HG03378 (cell line): ENCODE data around the gene TBX5.

Source experiments
- ATAC-seq: cut with Tn5 transposase; IDR thresholded peaks from one replicate; pipeline ENCODE4 v1.9.1; 2021; ENCODE audit warnings: mild to moderate bottlenecking, moderate library complexity; ENCODE audit not compliant: unreplicated experiment

TBX5 gene

DNA sequence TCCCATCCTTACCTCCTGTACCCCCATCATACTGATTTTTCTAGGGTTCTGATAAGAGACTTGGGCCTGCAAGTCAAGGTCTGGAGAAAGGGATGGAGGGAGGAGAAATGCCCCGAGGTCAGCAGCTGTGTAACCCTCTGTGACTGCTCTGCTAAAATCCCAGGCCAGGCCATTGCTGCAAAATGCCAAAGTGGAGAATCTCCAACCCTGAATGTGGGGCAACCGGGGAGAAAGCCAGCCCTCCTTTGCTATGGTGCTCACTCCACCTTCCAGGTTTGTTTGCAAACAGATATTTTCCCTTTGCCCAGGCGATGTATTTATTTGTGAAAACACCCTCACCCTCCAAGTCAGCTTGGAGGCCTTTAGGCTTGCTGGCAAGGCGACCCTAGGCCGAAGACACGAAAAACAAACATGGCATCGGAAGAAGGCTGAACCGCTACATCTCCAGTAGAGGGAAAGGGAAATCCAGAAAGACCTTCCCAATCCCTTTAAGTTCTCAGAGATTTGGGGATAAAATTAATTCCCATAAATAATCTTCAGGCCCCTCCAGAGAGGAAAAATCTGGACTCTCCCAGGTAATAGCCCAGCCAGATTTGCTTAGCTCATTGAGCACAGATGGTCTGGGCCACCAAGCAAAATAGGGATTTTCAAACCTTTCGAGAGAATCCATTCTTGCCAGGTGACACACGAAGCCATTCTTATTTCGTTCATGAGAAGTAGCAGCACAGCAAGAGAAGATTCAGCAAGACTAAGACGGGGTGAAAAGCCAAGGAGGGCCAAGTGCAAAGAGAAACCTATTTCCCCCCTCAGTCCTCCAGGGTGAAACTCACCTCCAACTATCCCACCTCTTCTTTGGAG is 1.3 kb upstream of the TBX5 start:
- ATAC-seq, result no peak

DNA sequence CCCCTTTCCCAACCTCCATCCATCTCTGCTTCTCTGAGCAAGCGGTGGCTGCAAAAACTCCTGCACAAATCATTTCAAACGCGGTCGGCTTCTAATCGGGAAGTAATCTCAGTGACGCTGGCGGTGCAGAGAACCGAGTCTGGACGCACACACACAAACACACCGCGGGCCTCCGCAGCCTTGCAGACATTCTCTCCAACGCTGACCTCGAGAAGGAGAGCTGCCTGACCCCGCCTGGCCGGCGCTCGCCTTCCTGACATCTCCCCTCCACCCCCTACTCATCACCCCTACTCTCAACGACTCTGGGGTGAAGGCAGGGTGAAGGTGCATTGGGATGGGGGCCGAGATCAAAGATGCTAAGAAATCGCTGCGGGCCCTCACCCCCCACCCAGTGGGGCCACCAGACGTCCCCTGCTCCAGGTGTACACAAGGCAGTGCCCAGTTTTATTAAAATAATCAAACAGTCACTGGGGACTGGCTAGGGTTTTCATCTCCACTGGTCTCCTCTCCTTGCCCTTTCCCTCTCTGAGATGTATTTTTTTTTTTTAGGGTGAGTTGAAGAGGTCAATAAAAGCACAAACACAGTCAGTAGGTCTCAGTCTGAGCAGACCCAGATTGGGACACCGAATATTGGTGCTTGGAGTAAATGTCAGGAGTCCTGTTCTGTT is 506 bp upstream of the TBX5 start:
- ATAC-seq, result no peak

DNA sequence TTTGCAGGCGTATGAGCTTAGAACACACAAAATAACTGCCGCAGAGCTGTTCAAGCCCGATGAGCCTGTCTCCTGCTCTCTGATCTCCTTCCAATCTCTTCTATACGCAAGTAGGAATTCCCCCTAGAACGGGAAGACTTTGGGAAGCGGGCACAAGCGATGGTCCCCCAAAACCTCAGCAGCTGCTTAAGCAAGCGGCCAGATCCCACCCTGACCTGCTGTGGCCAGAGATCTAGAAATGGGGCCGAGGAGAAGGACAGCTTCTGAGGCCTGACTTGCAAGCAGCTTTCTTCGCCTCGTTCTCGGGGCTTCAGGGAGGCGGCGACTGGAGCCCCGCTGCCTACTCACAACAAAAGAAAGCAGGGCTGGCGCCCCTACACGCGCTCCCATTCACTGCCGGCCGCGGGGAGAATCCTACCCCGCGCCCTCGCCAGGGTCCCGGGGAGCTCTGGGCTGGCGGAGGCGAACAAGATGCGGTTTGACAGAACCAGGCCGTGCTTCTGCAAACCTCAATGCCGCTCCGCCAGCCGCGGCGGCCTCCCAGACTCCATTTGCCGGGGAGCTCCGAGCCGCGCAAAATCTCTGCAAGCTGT is 922 bp downstream of the TBX5 start:
- no peak for ATAC-seq

DNA sequence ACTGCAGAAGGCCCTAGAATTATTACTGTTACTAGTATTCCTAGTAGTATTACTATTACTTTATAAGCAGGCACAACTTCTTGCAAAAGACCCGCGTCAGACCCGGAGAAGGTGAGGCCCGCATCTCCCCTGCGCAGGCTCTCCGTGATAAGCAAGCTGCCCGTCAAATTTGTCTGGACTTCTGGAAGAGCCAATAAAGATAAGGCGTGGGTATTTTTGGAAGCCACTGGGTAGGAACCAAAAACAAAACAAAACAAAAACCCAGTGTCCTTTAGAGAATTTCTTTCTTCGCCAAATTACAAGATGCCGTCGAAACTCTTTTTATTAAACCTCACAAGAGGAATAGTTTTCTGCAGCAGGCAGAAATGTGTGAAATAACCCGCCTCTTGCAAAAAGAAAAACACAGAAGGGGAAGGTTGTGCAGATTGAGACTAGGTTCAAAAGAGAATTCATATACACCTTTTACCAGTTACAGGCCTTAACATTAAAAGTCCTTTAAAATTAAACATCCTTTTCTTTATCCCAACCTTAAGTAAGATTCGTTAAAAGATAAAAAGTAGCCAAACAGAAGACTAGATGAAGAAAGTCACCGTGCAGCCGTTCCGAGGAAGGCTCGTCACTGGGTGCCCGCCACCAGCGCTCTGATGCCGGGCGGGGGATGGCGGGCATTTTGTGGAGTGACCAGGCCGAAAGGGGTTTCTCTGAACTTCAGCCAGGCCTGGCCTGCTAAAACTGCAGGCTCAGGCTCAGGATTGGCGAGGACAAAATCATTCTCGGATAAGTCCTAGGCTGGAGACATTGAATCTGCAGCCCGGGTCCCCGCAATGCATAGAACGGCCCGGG is 1.6 kb downstream of the TBX5 start:
- ATAC-seq, result no peak

DNA sequence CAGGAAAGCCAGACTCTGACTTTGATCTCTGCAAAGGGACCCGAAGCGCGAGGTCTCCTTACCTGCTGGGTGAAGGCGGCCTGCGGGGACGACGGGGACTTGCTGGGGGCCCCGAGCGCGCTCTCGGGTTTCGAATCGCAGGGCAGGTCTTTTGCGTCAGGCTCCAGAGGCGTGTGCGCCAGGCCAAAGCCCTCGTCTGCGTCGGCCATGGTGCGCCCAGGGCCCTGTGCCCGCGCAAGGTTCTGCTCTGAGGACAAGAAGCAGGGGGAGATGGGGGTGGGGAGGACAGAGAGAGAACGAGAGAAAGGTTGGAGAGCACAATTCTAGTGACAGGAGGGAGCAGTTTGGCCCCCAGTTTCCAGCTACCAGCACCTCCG is 2.3 kb downstream of the TBX5 start:
- no peak for ATAC-seq

DNA sequence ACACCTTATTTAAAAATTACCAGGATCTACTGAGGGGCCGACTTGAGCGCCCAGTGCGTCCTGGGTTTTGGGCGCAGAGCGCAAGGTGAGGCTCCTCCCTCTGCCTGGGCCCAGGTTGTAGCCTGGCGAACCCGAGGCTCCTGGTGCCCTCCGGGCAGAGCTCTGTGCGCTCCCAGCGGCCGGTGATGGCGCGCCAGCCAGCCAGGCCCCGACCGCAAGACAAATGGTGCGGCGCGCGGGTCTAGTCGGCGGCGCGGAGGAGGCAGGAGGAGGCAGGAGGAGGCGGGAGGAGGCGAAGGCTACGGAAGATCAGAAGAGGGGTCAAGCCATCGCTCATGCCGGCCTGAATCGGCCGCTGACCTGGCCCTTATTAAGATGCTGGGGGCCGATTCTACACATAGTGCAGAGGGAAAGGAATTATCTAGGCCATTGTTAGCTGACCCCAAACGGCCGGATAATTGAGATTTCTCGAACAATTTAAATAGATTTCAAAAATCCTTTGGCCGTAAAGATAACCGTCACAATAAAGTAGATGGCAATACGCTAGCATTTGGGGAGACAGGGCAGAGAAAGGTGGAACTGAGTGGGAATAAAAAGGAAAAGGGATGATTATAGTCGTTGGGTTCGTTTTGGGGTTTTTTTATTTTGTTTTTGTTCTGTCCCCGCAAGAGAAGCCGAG is 2.8 kb downstream of the TBX5 start:
- no peak for ATAC-seq

DNA sequence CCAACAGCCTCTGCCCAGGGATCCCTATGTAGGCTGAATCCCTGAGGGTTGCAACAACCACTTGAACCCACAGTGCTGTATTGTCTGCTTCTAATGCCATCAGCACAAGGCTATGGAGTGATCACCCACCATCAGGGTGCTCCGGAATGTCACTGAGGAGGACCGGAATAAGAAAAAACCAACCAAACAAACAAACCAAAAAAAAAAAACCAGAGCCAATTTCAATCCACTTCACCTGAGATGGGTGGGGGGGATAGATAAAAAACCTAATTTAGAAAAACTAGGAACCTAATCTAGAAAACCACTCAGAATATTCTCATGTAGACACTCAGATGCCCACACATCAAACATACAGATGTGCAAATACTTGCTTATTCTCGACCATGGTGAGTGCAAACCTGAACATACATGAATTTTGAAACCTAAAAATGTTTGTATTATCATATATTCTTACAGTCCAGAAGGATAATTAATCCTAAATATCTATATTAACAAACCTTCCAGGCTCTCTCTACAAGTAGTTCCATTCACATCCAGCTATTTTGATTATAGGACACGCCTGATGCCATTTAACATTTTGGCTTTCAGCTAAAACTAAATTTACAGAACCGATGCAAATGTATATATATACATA is 3.7 kb downstream of the TBX5 start:
- ATAC-seq, result no peak

DNA sequence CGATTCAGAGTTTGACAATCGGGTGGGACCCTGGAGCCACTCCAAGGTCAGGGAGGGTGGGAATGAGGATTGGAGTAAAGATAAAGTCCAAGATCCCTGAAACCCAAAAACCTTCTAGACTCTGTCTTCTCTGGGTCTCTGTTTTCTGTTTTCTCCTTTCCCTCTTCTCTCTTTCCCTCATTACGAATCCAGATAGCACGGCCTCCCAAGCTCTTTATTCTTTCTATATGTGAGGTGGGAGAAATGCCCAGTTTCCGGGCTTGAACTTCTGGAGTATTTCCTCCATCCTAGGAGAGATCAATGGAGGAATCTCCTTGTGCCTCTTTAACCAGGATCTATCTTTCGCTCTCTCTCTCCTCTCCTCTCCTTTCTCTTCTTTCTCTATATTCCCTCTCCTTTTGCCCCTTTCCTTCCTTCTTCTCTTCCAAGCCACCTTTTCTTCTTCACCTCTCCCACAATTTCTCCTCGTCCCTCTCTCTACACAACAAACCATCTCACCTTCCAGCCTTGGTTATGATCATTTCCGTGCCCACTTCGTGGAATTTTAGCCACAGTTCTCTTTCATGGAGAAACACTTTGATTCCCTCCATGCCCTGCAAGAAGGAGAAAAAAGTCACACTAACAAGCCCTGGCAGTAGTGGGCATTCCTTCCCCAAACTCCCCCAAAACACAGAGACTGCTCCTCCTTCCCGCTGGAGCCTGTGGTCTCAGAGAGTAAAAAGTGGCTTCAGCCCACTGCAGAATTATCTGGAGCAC is 4.4 kb downstream of the TBX5 start:
- no peak for ATAC-seq

DNA sequence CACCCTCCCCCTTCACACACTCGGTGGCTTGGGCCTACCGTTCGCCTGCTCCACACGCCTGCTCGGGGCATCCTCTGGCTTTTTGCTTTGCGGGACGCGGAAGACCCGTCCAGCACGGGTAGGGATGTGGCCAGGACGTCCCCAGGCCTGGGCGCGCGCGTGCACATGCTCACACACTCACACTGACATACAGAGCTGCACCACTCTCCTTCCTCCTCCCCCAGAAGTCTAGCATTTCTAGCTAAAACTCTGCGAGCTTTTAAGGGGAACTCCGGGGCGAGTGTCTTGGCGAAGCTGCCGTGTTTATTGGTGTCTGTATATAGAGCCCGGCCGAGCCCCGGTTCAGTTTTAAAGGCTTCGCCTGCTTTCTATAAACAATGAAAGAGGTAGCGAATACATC is 5.0 kb downstream of the TBX5 start:
- ATAC-seq, result no peak

DNA sequence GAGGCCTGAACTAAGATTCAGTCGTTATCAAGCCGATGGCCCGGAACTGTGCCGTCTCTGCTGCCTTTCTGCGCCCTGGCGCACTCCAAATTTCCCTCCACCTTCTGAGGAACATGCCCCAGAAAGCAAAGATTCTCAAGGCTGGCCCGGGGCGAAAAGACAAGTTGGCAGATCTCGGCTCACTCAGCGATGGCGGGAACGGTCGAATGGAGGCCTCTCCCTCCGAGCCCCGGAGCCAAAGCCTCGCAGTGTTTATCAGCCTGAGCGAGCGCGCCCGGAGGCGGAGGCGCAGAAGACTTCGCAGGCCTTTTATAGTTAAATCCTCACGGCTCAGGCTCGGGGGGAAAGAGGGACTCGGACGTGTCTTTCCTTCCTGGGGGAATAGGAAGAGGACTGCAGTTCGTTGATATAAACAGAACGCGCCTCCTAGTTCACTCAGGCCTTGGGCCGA is 5.6 kb downstream of the TBX5 start:
- ATAC-seq, result no peak

DNA sequence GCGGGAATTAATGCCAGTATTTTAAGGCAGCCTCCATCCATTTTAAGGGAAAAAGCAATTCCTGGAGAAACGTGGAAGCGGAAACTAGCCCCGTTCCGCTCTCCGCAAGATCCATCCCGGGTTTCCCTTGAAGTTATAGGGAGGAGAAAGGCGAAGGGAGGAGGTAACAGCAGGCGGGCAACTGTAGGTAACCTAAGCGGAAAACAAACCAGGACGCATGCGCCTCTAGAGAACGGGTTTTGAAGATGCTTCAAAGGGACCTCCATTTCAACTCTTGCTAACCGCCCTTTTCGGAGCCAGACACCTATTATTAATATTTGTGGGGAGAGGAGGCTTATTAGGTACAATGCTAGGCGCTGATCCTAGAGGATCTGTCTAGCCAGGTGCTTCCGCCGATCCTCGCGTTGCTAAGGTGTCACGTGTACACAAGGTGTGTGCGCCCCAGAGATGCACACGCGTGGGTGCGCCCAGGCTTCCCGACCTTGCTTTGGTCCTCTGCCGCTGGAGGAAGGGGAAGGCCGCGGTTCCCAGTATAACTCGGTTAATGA is 6.2 kb downstream of the TBX5 start:
- ATAC-seq, result no peak

DNA sequence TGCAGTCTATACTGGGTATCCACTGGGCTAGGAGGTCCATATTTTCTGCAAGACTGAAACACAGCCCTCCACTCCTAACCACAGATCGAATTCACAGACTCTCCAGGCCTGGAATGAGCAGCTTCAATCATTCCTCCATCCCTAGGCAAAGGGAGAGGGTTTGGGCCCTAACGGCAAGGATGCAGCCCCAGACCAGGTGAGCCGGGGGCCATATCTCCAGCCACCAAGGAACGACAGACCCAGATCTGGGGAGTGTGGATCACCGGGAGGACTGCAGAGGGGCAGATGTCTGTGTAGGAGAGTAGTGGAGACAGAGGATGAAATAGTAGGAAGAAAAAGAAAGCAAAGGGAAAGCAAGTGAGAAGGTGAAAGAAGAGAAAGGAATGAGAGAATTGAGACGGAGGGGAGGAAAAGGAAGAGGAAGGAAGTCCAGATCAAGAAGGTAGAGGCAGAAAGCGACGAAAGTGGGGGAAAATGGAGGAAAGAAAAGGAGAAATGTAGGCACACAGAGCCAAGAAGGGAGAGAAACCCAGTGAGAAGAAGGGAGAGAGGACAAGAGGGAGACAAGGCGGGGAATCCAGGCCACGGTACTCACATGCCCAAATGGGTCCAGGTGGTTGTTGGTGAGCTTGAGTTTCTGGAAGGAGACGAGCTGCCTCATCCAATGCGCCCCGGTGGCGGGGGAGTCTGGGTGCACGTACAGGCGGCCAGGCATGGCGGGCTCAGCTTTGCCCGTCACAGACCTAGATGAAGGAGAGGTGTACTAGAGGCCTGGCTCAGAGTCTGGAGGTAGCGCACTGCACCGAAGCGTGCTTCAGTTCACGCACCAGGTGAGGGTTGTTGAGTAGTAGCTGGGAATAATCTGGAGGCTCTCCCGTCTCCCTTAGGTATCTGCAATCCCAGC is 7.7 kb downstream of the TBX5 start:
- no peak for ATAC-seq

DNA sequence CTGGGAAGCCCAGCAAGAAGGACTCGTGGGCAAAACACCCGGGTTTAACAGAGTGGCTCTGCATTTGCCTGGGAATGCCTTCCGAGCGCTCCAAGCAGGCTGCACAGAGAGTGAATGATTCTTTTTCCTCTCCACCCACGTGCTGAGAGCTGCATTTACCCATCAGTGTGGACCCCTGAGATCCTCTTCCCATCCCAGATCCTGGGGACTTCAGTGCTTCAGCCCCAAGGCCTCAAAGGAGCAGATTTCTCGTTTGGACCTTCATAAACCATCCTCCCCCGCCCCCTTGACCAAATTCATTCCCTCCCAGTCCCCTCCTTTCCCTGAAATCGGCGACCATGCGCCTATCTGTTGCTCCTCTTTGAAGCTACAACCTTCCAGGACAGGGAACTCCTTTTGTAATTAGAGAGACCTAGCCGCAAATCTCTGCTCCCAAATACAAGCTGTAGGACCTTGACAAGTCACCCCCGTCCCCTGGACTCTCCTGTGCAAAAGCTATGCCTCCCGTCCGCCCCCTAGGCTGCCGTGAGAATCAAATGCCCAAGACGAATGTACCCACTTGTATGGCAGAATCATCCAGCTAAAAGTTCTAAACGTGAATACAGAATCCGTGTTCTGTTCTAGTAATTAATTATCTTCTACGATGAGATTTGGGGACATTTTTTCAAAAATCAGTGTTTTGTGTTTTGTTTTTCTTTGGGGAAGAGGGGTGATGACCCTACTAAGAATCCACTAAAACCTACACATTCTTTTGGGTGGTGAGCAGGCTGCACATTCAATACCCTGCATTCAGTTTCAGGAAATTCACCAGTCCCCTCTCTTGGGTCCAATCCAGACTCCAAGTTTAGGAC is 8.8 kb downstream of the TBX5 start:
- no peak for ATAC-seq

DNA sequence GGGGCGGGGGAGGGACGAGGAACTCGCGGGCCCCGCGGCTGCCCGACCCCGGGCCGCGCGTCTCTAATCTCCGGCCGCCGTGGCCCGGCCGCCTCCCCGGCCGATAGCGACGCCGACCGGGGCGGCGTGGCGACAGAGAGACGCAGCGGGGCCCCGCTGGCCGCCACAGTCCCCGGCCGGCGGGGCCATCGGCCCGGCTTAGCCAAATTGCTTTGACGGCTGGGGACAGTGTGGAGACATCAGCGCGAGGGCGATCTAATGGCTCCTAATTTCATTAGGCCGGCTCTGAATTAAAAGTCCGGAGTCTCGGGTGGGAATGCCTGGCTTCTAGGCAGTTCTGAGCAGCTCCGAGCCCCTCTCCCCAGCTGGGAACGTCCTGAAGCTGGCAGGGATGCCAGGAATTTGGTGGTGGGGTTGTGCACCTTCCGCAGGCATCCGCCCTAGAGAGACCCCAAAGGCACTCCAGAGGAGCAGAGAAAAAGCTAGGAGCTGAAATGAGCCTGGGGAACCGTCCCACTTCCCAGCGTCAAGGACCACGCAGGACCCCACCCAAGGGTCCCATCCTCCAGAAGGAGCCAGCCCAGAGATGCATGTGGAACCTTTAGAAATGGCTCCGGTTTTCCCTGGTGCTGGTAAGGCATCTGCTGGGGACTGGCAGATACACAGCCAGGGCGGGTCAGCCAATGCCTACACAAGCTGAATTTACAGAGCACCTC is 9.6 kb downstream of the TBX5 start:
- ATAC-seq, result no peak

DNA sequence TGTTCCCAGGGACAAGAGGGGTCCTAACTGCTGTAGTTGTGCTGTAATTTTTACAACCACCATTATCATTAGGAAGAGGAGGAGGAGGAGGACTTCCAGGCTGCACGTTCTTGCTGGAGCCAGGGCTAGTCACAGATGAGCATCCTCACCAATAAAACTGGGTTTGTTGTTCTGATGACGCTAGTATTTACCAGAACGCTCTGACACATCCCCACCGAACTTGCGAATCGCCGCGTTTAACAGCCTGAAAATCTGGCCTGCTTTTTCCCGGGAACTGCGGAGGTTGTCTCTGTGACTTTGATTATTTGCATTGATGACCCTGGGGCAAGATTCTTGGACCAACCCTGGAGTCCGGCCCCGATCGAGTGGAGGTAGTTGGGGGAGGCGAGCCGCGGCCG is 10.2 kb downstream of the TBX5 start:
- no peak for ATAC-seq

DNA sequence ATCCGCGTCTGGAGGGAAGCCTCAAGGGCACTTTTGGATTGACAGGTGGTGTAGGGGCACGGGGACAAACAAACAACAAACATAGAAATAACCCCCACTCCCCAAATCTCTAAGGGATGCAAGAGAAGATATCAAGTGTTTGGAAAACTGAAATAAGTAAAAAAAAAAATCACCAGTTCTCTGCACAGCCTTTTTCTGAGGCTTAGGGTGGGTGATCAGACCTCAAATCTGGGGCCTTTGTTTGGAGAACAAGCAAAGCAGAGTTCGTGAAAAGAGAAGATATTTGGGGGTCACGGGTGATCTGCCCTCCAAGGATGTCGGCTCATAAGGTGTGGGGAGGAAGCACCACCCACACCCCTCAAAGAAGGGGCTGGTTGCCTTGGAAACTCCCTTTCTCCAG is 10.7 kb downstream of the TBX5 start:
- ATAC-seq, result no peak

DNA sequence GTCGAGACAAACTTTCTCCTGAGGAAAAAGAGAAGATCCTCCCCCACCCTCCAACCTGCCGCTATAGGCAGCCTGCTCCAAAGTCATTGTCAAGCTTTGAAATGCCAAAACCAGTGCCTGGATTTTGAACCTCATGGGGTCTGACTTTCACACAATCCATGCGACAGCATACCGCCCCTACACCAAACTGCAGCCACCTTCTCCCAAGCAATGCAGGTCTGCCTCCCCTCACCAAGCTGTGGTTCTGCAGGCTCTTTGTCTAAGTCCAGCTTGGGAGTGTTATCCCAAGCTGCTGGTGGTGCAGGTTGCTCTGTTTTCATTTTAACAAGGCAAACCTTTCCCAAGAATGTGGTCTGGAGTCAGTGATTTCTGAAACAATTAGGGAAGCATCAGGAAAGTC is 12.4 kb downstream of the TBX5 start:
- ATAC-seq, result no peak
